AG04450 (cell line): ENCODE data around the gene PTPRG. TPM values are rescaled to one million over a fixed set of nuclear protein-coding genes. Genes with fewer than 3 reads are reported as not detected.
A peak's percentile ranks its signal among the peaks of the same experiment; 100 is the strongest.

ENCODE experiments used
- CTCF ChIA-PET: fragments of 300-600, 350-600 bp; formaldehyde crosslinking; extraction: SDS; loops from one replicate; lab custom pipeline; 2022; ENCODE audit warnings: antibody characterized with exemption, inconsistent platforms; lab: Charles Lee
- POLR2A ChIA-PET: fragments of 350-600 bp; formaldehyde crosslinking; extraction: SDS; loops from one replicate; lab custom pipeline; 2021; ENCODE audit warnings: antibody characterized with exemption, inconsistent platforms; lab: Yijun Ruan, JAX
- DNase-seq: peaks from one replicate; pipeline ENCODE4 v3.0.0-alpha.2; 2011; ENCODE audit warnings: low read depth, low spot score
- H3K27ac ChIP-seq: one replicate; pipeline ENCODE4 v1.5.1; 2012; ENCODE audit warnings: low read depth, low read length, control low read depth
- H3K27me3 ChIP-seq: one replicate; pipeline ENCODE4 v1.6.0; 2012; ENCODE audit warnings: low read length; ENCODE audit not compliant: control insufficient read depth, insufficient read depth
- H3K4me3 ChIP-seq: 2 replicates; pipeline ENCODE4 v1.5.1; 2011; ENCODE audit warnings: mild to moderate bottlenecking, low read depth, low read length, control low read depth
- H3K9me3 ChIP-seq: 2 replicates; pipeline ENCODE4 v1.5.1; 2012; ENCODE audit warnings: low read length; ENCODE audit not compliant: control insufficient read depth, insufficient read depth
- polyA plus RNA-seq: library from polyadenylated mRNA; depleted of rRNA; stranded (reverse); fragments of >200 nt; gene quantifications from 2 replicates; pipeline ENCODE4 v1.2.3, GENCODE V29; 2011
- TF ChIP-seq, protein P1 (sequence below): IDR thresholded peaks from 2 replicates; pipeline ENCODE4 v1.5.1; 2011; ENCODE audit warnings: low read depth, low read length, control low read depth, inconsistent platforms

Gene PTPRG
- polyA plus RNA-seq, 1 experiment = 26.5 TPM

DNA sequence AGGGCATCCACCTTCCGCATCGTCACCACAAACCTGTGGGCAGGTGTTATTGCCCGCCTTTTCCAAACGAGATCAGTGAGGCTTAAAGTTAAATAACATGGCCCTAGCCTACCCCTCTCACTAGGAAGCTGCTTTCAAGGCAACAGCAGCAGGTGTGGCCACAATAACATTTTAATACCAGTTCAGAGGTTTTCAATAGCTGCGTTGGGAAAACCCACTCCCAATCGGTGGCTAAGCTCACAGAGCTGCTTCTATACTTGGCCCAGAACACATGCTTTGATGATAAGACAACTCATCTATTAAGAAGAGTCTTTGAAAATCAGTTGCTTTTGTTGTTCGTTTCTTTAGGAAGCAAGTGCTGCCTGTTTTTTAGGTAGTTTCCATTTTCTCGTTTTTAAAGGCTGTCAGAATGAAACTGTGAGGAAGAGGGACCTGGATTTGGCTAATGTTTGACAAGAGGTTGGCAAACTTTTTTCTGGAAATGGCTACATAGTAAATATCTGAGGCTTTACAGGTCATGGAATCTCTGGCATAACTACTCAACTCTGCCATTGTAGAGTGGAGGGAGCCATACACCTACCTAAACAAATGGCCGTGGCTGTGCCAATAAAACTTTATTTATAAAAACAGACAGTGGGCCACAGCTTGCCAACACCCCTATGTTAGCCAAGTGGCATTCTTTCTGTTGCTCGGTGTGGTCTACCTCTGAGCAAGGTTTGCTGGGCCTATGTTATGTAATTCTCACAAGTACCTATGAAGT is 632.4 kb downstream of the PTPRG start:
- Histone ChIP-seq H3K27me3 (no peaks in the 10 kb centered on the region), H3K4me3 (no peak overlapping the region), H3K9me3 (no peaks in the 10 kb centered on the region), H3K27ac (no peak overlapping the region)
- TF ChIP-seq, protein P1, sequence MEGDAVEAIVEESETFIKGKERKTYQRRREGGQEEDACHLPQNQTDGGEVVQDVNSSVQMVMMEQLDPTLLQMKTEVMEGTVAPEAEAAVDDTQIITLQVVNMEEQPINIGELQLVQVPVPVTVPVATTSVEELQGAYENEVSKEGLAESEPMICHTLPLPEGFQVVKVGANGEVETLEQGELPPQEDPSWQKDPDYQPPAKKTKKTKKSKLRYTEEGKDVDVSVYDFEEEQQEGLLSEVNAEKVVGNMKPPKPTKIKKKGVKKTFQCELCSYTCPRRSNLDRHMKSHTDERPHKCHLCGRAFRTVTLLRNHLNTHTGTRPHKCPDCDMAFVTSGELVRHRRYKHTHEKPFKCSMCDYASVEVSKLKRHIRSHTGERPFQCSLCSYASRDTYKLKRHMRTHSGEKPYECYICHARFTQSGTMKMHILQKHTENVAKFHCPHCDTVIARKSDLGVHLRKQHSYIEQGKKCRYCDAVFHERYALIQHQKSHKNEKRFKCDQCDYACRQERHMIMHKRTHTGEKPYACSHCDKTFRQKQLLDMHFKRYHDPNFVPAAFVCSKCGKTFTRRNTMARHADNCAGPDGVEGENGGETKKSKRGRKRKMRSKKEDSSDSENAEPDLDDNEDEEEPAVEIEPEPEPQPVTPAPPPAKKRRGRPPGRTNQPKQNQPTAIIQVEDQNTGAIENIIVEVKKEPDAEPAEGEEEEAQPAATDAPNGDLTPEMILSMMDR = no peak
- CTCF ChIA-PET = interaction anchor here (0.5 to 1.1 kb wide), 2 partner anchors 307 to 812 kb away, joined by 3 read pairs; no protein-coding TSS in a partner anchor
- DNase-seq = no peak
- POLR2A ChIA-PET = no interaction called here

DNA sequence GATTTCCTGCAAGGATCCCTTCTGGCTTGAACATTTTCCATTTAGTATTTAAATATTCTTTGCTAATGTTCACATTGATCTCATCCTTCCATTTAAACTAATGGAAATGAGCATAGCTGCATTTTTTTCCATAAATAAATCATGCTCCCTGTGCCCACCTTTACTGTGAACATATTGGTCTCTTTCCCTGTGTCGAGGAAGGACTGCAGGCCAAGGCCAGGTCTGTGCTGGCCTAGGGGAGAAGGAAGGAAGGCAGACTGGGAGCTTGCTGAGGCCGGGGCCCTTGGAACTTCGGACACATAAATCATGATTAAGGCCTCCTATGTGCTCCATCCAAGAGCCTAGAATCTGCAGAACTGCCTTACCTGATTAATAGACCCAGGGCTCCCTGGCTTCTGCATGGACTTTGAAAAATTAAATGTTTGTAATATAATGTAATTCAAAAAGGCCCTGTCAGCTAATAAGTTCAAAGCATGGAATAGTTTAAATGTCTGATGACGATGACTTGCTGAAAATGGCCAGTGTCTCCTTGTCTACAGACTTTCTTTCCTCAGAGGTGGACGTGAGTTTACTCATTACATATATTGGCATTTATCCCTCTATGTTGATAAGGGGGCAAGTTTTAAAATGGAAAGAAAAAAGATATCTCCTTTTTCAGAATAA is 636.1 kb downstream of the PTPRG start:
- Histone ChIP-seq H3K27me3 (no peaks in the 10 kb centered on the region), H3K27ac (no peak overlapping the region), H3K9me3 (no peaks in the 10 kb centered on the region), H3K4me3 (no peak overlapping the region)
- ChIA-PET CTCF (interaction anchor here (1.1 kb wide), 2 partner anchors 8 to 339 kb away, joined by 3 to 9 read pairs; no protein-coding TSS in a partner anchor), POLR2A (no interaction called here)
- DNase-seq = no peak
- TF ChIP-seq, protein P1 = no peak

DNA sequence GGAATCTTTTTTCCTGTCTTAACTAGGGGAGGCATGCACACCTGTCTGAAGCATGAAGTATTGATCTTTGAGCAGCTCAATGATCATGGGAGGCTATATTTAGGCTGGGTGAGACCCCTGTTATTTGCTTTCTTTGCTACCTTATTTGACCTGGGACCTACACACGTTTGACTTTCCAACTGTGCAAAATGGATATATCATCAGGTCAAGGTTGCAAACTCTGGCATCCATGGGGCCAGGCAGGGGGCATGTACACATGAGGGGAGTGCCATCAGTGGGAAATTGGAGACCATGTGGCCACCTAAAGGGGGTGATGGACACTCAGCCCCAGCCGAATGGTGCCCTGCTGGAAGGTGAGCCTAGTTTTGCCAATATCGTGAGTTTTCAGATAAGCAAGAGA is 637.8 kb downstream of the PTPRG start:
- CTCF ChIA-PET = interaction anchor here (0.6 to 4.0 kb wide), 5 partner anchors 11 to 342 kb away, joined by 4 to 27 read pairs (median 6); no protein-coding TSS in a partner anchor
- Histone ChIP-seq H3K4me3 (no peak overlapping the region), H3K9me3 (no peaks in the 10 kb centered on the region), H3K27me3 (no peaks in the 10 kb centered on the region), H3K27ac (no peak overlapping the region)
- TF ChIP-seq, protein P1 = no peak
- no peak for DNase-seq
- POLR2A ChIA-PET = no interaction called here

DNA sequence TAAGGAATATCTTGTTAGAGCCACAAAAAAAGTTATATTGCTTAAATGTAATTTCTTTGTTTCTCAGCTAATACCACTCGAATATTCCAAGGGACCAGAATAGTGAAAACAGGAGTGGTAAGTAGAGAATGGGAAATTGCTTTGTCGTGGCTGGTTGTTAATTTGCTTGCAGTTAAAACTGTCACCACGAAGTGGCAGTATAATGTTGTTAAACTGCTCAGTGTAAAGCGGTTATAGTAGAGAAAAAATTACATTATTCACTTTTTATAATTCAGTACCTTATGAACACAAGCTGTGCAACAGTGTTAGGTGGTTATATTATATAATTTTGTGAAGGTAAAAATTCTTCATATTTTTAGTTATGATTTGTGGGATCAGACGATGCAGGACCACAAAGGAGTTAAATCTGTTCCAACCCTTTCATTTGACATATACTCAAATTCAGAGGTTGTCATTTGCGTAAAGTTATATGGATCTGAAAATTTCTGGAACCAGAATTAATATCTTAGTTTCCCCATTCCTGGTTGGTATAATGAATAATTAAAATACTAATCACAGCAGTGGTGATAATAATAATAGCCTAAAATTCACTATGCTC is 640.2 kb downstream of the PTPRG start:
- no peaks in the 10 kb centered on the region for H3K9me3 ChIP-seq
- CTCF ChIA-PET = interaction anchor here (0.6 to 4.6 kb wide), 31 partner anchors 10 to 841 kb away, joined by 3 to 43 read pairs (median 4); no protein-coding TSS in a partner anchor
- H3K4me3 ChIP-seq = no peak overlapping the region
- TF ChIP-seq, protein P1 = peak; percentile 61
- POLR2A ChIA-PET = no interaction called here
- no peaks in the 10 kb centered on the region for H3K27me3 ChIP-seq
- no peak for DNase-seq
- H3K27ac ChIP-seq = no peak overlapping the region
